Endothelial cell of umbilical vein (primary cell): Measurements from ENCODE around the gene SLC66A2.

Experiments used
- CTCF ChIP-seq, 2 donors: IDR thresholded peaks; 1 replicate in 1 of 2; 2 replicates in 1 of 2; pipeline ENCODE4 v1.5.1; 2011; ENCODE audit warnings: low read length in 2 of 2, mild to moderate bottlenecking in 2 of 2, moderate library complexity in 2 of 2, control low read depth in 1 of 2, inconsistent platforms in 1 of 2, low read depth in 1 of 2; ENCODE audit not compliant: insufficient read depth in 1 of 2; ENCODE audit errors: extremely low read depth in 1 of 2
- EZH2 ChIP-seq: IDR thresholded peaks from 2 replicates; pipeline ENCODE4 v1.6.1; 2012; ENCODE audit warnings: borderline replicate concordance, low read depth, mild to moderate bottlenecking, moderate library complexity, low read length, inconsistent platforms; ENCODE audit not compliant: severe bottlenecking
- FOS ChIP-seq: IDR thresholded peaks from 2 replicates; pipeline ENCODE4 v1.6.1; 2011; ENCODE audit warnings: mild to moderate bottlenecking, low read length, moderate library complexity, borderline replicate concordance; ENCODE audit not compliant: insufficient read depth
- GATA2 ChIP-seq: IDR thresholded peaks from 2 replicates; pipeline ENCODE4 v1.7.0; 2011; ENCODE audit warnings: low read depth, mild to moderate bottlenecking, moderate library complexity, mixed read lengths, low read length; ENCODE audit not compliant: insufficient read length, insufficient read depth
- JUN ChIP-seq: IDR thresholded peaks from 2 replicates; pipeline ENCODE4 v1.6.1; 2011; ENCODE audit warnings: borderline replicate concordance, low read depth; ENCODE audit not compliant: insufficient read length, insufficient read depth
- MAX ChIP-seq: IDR thresholded peaks from 2 replicates; pipeline ENCODE4 v1.6.1; 2011; ENCODE audit not compliant: insufficient read depth, insufficient read length
- POLR2A ChIP-seq: IDR thresholded peaks from 2 replicates; pipeline ENCODE4 v1.6.1; 2012; ENCODE audit warnings: low read depth, mild to moderate bottlenecking, control low read depth, low read length
- POLR2AphosphoS5 ChIP-seq: IDR thresholded peaks from 2 replicates; pipeline ENCODE4 v1.6.1; 2012; ENCODE audit warnings: low read depth, mild to moderate bottlenecking, control low read depth, low read length, moderate library complexity; ENCODE audit not compliant: insufficient read depth

GRCh38 chr18:79923896-79924585 lies 27.4 kb downstream of the SLC66A2 start:
- TF ChIP-seq CTCF (IDR thresholded peaks at IDR 0.05; ENCODE audit: extremely low read depth in 1 of 2, insufficient read depth in 1 of 2, low read depth in 1 of 2, low read length in 2 of 2) (no peak), EZH2 (no peak), POLR2AphosphoS5 (no peak), MAX (no peak), POLR2A (no peak), JUN (no peak), FOS (no peak), GATA2 (no peak)
